Dendritic cell treated with granulocyte-macrophage colony-stimulating factor and Interleukin-4, amounts not matched to agents 40 ng/mL and 50 ng/mL, for 4 days (primary cell): ENCODE results near the gene PARPBP.

Source experiments
- H3K27ac Mint-ChIP-seq: one replicate; pipeline ENCODE4 v1.8.0; 2022; ENCODE audit warnings: mild to moderate bottlenecking, mixed read lengths
- H3K27me3 Mint-ChIP-seq: one replicate; pipeline ENCODE4 v1.8.0; 2022; ENCODE audit warnings: mild to moderate bottlenecking, mixed read lengths
- H3K36me3 Mint-ChIP-seq: one replicate; pipeline ENCODE4 v1.8.0; 2022; ENCODE audit warnings: low read depth, mixed read lengths
- H3K4me1 Mint-ChIP-seq: one replicate; pipeline ENCODE4 v1.8.0; 2022; ENCODE audit warnings: low read depth, mixed read lengths
- H3K4me3 Mint-ChIP-seq: one replicate; pipeline ENCODE4 v1.8.0; 2022; ENCODE audit warnings: mild to moderate bottlenecking, moderate library complexity, mixed read lengths
- H3K9me3 Mint-ChIP-seq: one replicate; pipeline ENCODE4 v1.8.0; 2022; ENCODE audit warnings: mixed read lengths
- intact Hi-C: fragments of 100-400 bp; cut with micrococcal nuclease; formaldehyde crosslinking; loops from one replicate; pipeline ENCODE4 v1.15.0; 2022

The PARPBP gene

GRCh38 chr12:102172436-102172835, 52.5 kb downstream of the PARPBP start:
- Mint-ChIP-seq H3K36me3 (no peaks in the 10 kb centered on the region), H3K27me3 (no peaks in the 10 kb centered on the region), H3K27ac (no peak overlapping the region)

GRCh38 chr12:102174117-102174516, 54.1 kb downstream of the PARPBP start:
- Mint-ChIP-seq H3K27me3 (no peaks in the 10 kb centered on the region), H3K4me1 (peaks cover 2% of the 10 kb centered on the region), H3K4me3 (no peak overlapping the region), H3K27ac (no peak overlapping the region), H3K9me3 (no peaks in the 10 kb centered on the region), H3K36me3 (no peaks in the 10 kb centered on the region)
- intact Hi-C loops, result loop anchor here (5.0 kb wide), 1 partner anchor 528 kb away; no protein-coding TSS in a partner anchor

More at GRCh38 chr12:102172436-102172835, 52.5 kb downstream of the PARPBP start:
- intact Hi-C loops, result loop anchor here (5.0 kb wide), 1 partner anchor 530 kb away; no protein-coding TSS in a partner anchor
- Mint-ChIP-seq H3K4me1 (peaks cover 15% of the 10 kb centered on the region), H3K9me3 (no peaks in the 10 kb centered on the region), H3K4me3 (no peak overlapping the region)

GRCh38 chr12:102174761-102175160, 54.8 kb downstream of the PARPBP start:
- no peaks in the 10 kb centered on the region for H3K9me3 Mint-ChIP-seq
- H3K27me3 Mint-ChIP-seq, result no peaks in the 10 kb centered on the region
- intact Hi-C loops, result loop anchor here (5.0 kb wide), 1 partner anchor 528 kb away; no protein-coding TSS in a partner anchor
- no peak overlapping the region for H3K27ac Mint-ChIP-seq
- no peak overlapping the region for H3K4me3 Mint-ChIP-seq
- H3K4me1 Mint-ChIP-seq, result no peaks in the 10 kb centered on the region
- H3K36me3 Mint-ChIP-seq, result no peaks in the 10 kb centered on the region

- intact Hi-C loops, result no loop called here
- Mint-ChIP-seq H3K9me3 (no peaks in the 10 kb centered on the region), H3K36me3 (no peaks in the 10 kb centered on the region), H3K4me3 (no peak overlapping the region), H3K4me1 (no peaks in the 10 kb centered on the region), H3K27ac (no peak overlapping the region), H3K27me3 (no peaks in the 10 kb centered on the region)
These were observed 62.7 kb downstream of the PARPBP start for GRCh38 chr12:102182635-102183034.

GRCh38 chr12:102195826-102196225, 75.8 kb downstream of the PARPBP start:
- Mint-ChIP-seq H3K27me3 (no peaks in the 10 kb centered on the region), H3K4me3 (no peak overlapping the region), H3K9me3 (no peaks in the 10 kb centered on the region), H3K27ac (no peak overlapping the region), H3K36me3 (no peaks in the 10 kb centered on the region), H3K4me1 (no peaks in the 10 kb centered on the region)
- intact Hi-C loops, result no loop called here

- Mint-ChIP-seq H3K9me3 (no peaks in the 10 kb centered on the region), H3K36me3 (no peaks in the 10 kb centered on the region), H3K4me3 (no peak within 1 kb of the TSS), H3K27me3 (no peaks in the 10 kb centered on the region), H3K27ac (no peak within 1 kb of the TSS), H3K4me1 (no peaks in the 10 kb centered on the region)
- intact Hi-C loops, result no loop called here
These were observed 77.8 kb downstream of the PARPBP start, which contains the start of gene PMCH for GRCh38 chr12:102197789-102198188. PMCH (minus strand) TSS chr12:102197833; CDS start chr12:102197770, 63 bp downstream.

GRCh38 chr12:102201436-102202061, 81.6 kb downstream of the PARPBP start:
- Mint-ChIP-seq H3K27me3 (no peaks in the 10 kb centered on the region), H3K4me1 (no peaks in the 10 kb centered on the region), H3K36me3 (peaks cover 8% of the 10 kb centered on the region), H3K4me3 (no peak overlapping the region), H3K27ac (no peak overlapping the region), H3K9me3 (peaks cover 10% of the 10 kb centered on the region)
- intact Hi-C loops, result no loop called here

- H3K27me3 Mint-ChIP-seq, result no peaks in the 10 kb centered on the region
- H3K27ac Mint-ChIP-seq, result no peak overlapping the region
- peaks cover 9% of the 10 kb centered on the region for H3K36me3 Mint-ChIP-seq
- no peaks in the 10 kb centered on the region for H3K4me1 Mint-ChIP-seq
- H3K9me3 Mint-ChIP-seq, result peaks cover 13% of the 10 kb centered on the region
- intact Hi-C loops, result no loop called here
- no peak overlapping the region for H3K4me3 Mint-ChIP-seq
These were observed 82.6 kb downstream of the PARPBP start for GRCh38 chr12:102202556-102202955.

- H3K27ac Mint-ChIP-seq, result no peak overlapping the region
- intact Hi-C loops, result no loop called here
- no peak overlapping the region for H3K4me3 Mint-ChIP-seq
- H3K36me3 Mint-ChIP-seq, result peaks cover 15% of the 10 kb centered on the region
- no peaks in the 10 kb centered on the region for H3K4me1 Mint-ChIP-seq
- H3K27me3 Mint-ChIP-seq, result no peaks in the 10 kb centered on the region
- peaks cover 28% of the 10 kb centered on the region for H3K9me3 Mint-ChIP-seq
These were observed 84.0 kb downstream of the PARPBP start for GRCh38 chr12:102204025-102204424.

GRCh38 chr12:102215992-102216691, 96.2 kb downstream of the PARPBP start:
- no peak overlapping the region for H3K27ac Mint-ChIP-seq
- H3K36me3 Mint-ChIP-seq, result no peaks in the 10 kb centered on the region
- H3K4me3 Mint-ChIP-seq, result no peak overlapping the region
- intact Hi-C loops, result no loop called here
- no peaks in the 10 kb centered on the region for H3K27me3 Mint-ChIP-seq
- no peaks in the 10 kb centered on the region for H3K9me3 Mint-ChIP-seq
- no peaks in the 10 kb centered on the region for H3K4me1 Mint-ChIP-seq

- Mint-ChIP-seq H3K4me1 (no peaks in the 10 kb centered on the region), H3K36me3 (no peaks in the 10 kb centered on the region), H3K27ac (no peak overlapping the region), H3K9me3 (no peaks in the 10 kb centered on the region), H3K27me3 (no peaks in the 10 kb centered on the region), H3K4me3 (no peak overlapping the region)
- intact Hi-C loops, result no loop called here
These were observed 100.8 kb downstream of the PARPBP start for GRCh38 chr12:102220736-102221135.

GRCh38 chr12:102227954-102228353, 108.0 kb downstream of the PARPBP start:
- intact Hi-C loops, result no loop called here
- no peaks in the 10 kb centered on the region for H3K9me3 Mint-ChIP-seq
- no peak overlapping the region for H3K27ac Mint-ChIP-seq

GRCh38 chr12:102232036-102232435, 112.1 kb downstream of the PARPBP start:
- no peak overlapping the region for H3K4me3 Mint-ChIP-seq
- H3K4me1 Mint-ChIP-seq, result no peaks in the 10 kb centered on the region
- no peaks in the 10 kb centered on the region for H3K27me3 Mint-ChIP-seq
- no peaks in the 10 kb centered on the region for H3K9me3 Mint-ChIP-seq
- H3K27ac Mint-ChIP-seq, result no peak overlapping the region
- intact Hi-C loops, result no loop called here
- H3K36me3 Mint-ChIP-seq, result no peaks in the 10 kb centered on the region

More at GRCh38 chr12:102227954-102228353, 108.0 kb downstream of the PARPBP start:
- no peaks in the 10 kb centered on the region for H3K4me1 Mint-ChIP-seq
- H3K36me3 Mint-ChIP-seq, result no peaks in the 10 kb centered on the region
- no peak overlapping the region for H3K4me3 Mint-ChIP-seq
- no peaks in the 10 kb centered on the region for H3K27me3 Mint-ChIP-seq

- no peaks in the 10 kb centered on the region for H3K27me3 Mint-ChIP-seq
- no peaks in the 10 kb centered on the region for H3K9me3 Mint-ChIP-seq
- no peaks in the 10 kb centered on the region for H3K36me3 Mint-ChIP-seq
- H3K27ac Mint-ChIP-seq, result no peak overlapping the region
- H3K4me3 Mint-ChIP-seq, result no peak overlapping the region
- intact Hi-C loops, result no loop called here
- no peaks in the 10 kb centered on the region for H3K4me1 Mint-ChIP-seq
These were observed 112.5 kb downstream of the PARPBP start for GRCh38 chr12:102232446-102232845.
